WTC11 (cell line): Measurements from ENCODE around the gene SERTAD2. TPM values are rescaled to one million over a fixed set of nuclear protein-coding genes. Genes with fewer than 3 reads are reported as not detected.

ENCODE experiments used
- ATAC-seq: fragments of 200-7000 bp; cut with Tn5 transposase; 2 replicates; pipeline ENCODE4 v1.10.0; 2021; ENCODE audit warnings: mild to moderate bottlenecking, moderate library complexity
- CTCF ChIA-PET: fragments of 300-600 bp; sonication (Branson Sonifier 250); formaldehyde crosslinking; loops from one replicate; lab custom pipeline; 2021; ENCODE audit warnings: antibody characterized with exemption; lab: Charles Lee
- POLR2A ChIA-PET: fragments of 350-600 bp; sonication (Branson Sonifier 250); formaldehyde crosslinking; loops from one replicate; lab custom pipeline; 2021; ENCODE audit warnings: antibody characterized with exemption; lab: Charles Lee
- DNase-seq: peaks from one replicate; pipeline ENCODE4 v3.0.0; 2021; ENCODE audit warnings: low spot score
- H3K27ac Mint-ChIP-seq: 2 replicates; pipeline ENCODE4 v1.8.0; 2021; ENCODE audit warnings: mixed read lengths
- H3K27me3 Mint-ChIP-seq: 2 replicates; pipeline ENCODE4 v1.8.0; 2021; ENCODE audit warnings: low read depth, mild to moderate bottlenecking, moderate library complexity, mixed read lengths
- H3K36me3 Mint-ChIP-seq: 2 replicates; pipeline ENCODE4 v1.8.0; 2021; ENCODE audit warnings: mixed read lengths
- H3K4me1 Mint-ChIP-seq: 2 replicates; pipeline ENCODE4 v1.8.0; 2022; ENCODE audit warnings: mixed read lengths
- H3K4me3 Mint-ChIP-seq: 2 replicates; pipeline ENCODE4 v1.8.0; 2021; ENCODE audit warnings: mild to moderate bottlenecking, moderate library complexity, mixed read lengths
- H3K9me3 Mint-ChIP-seq: 2 replicates; pipeline ENCODE4 v1.8.0; 2021; ENCODE audit warnings: mixed read lengths
- ATF1 ChIP-seq: sonication (generic); formaldehyde crosslinking; IDR thresholded peaks from 2 replicates; pipeline ENCODE4 v1.8.1; 2023; ENCODE audit warnings: mild to moderate bottlenecking, moderate library complexity, missing genetic modification reagents
- FOXK1 ChIP-seq: sonication (generic); formaldehyde crosslinking; IDR thresholded peaks from 2 replicates; pipeline ENCODE4 v1.8.0; 2022; ENCODE audit warnings: mild to moderate bottlenecking, moderate library complexity, missing genetic modification reagents
- GABPB1 ChIP-seq: sonication (generic); formaldehyde crosslinking; IDR thresholded peaks from 2 replicates; pipeline ENCODE4 v1.8.1; 2023; ENCODE audit warnings: mild to moderate bottlenecking, missing genetic modification reagents
- HMGA2 ChIP-seq: fragments of 250-450 bp; sonication (Bioruptor Pico); IDR thresholded peaks from 2 replicates; pipeline ENCODE4 v1.4.0; 2021; ENCODE audit warnings: mild to moderate bottlenecking, moderate library complexity
- JAZF1 ChIP-seq: fragments of 250-450 bp; sonication (Bioruptor Pico); IDR thresholded peaks from 2 replicates; pipeline ENCODE4 v1.9.0; 2021; ENCODE audit warnings: moderate library complexity, mild to moderate bottlenecking, inconsistent platforms
- KAT7 ChIP-seq: sonication (generic); formaldehyde crosslinking; IDR thresholded peaks from 2 replicates; pipeline ENCODE4 v1.8.1; 2023; ENCODE audit warnings: missing genetic modification reagents, mild to moderate bottlenecking, borderline replicate concordance
- MXD4 ChIP-seq: fragments of 250-450 bp; sonication (Bioruptor Pico); IDR thresholded peaks from 2 replicates; pipeline ENCODE4 v1.8.0; 2021; ENCODE audit warnings: mild to moderate bottlenecking, moderate library complexity, borderline replicate concordance
- RELA ChIP-seq: sonication (generic); formaldehyde crosslinking; IDR thresholded peaks from 2 replicates; pipeline ENCODE4 v1.8.1; 2022; ENCODE audit warnings: missing genetic modification reagents, mild to moderate bottlenecking, borderline replicate concordance
- RORB ChIP-seq: fragments of 250-450 bp; sonication (Bioruptor Pico); IDR thresholded peaks from 2 replicates; pipeline ENCODE4 v1.9.0; 2021; ENCODE audit warnings: mild to moderate bottlenecking
- SMAD3 ChIP-seq: sonication (generic); formaldehyde crosslinking; IDR thresholded peaks from 2 replicates; pipeline ENCODE4 v1.8.0; 2022; ENCODE audit warnings: missing genetic modification reagents, mild to moderate bottlenecking, borderline replicate concordance
- SOX15 ChIP-seq: fragments of 250-450 bp; sonication (Bioruptor Pico); IDR thresholded peaks from 2 replicates; pipeline ENCODE4 v1.9.0; 2021; ENCODE audit warnings: mild to moderate bottlenecking
- TEAD4 ChIP-seq: sonication (generic); formaldehyde crosslinking; IDR thresholded peaks from 2 replicates; pipeline ENCODE4 v1.8.0; 2022; ENCODE audit warnings: mild to moderate bottlenecking, missing genetic modification reagents
- ZNF219 ChIP-seq: sonication (generic); formaldehyde crosslinking; IDR thresholded peaks from 2 replicates; pipeline ENCODE4 v1.8.0; 2023; ENCODE audit warnings: missing genetic modification reagents, mild to moderate bottlenecking, borderline replicate concordance
- ZNF416 ChIP-seq: fragments of 250-450 bp; sonication (Bioruptor Pico); IDR thresholded peaks from 2 replicates; pipeline ENCODE4 v1.9.0; 2021; ENCODE audit warnings: mild to moderate bottlenecking, inconsistent platforms
- total RNA-seq: library from RNA; stranded (reverse); gene quantifications from 3 replicates; pipeline ENCODE4 v1.2.3, GENCODE V29; 2021
- TF ChIP-seq, protein P1 (sequence below): sonication (generic); formaldehyde crosslinking; IDR thresholded peaks from 2 replicates; pipeline ENCODE4 v1.8.1; 2022; ENCODE audit warnings: low read depth, mild to moderate bottlenecking, moderate library complexity, missing genetic modification reagents, borderline replicate concordance
- TF ChIP-seq, protein P2 (sequence below): sonication (generic); formaldehyde crosslinking; IDR thresholded peaks from 2 replicates; pipeline ENCODE4 v1.8.1; 2022; ENCODE audit warnings: mild to moderate bottlenecking, moderate library complexity, missing genetic modification reagents
- TF ChIP-seq, protein P3 (sequence below): sonication (generic); formaldehyde crosslinking; conservative IDR thresholded peaks from 2 replicates; pipeline ENCODE4 v1.8.1; 2022; ENCODE audit warnings: mild to moderate bottlenecking, missing genetic modification reagents
- TF ChIP-seq, protein P4 (sequence below): fragments of 200-600 bp; IDR thresholded peaks from 2 replicates; pipeline ENCODE4 v1.8.0; 2022; ENCODE audit warnings: antibody characterized with exemption
- TF ChIP-seq, protein P5 (sequence below): sonication (generic); formaldehyde crosslinking; IDR thresholded peaks from 2 replicates; pipeline ENCODE4 v1.8.0; 2023; ENCODE audit warnings: mild to moderate bottlenecking, missing genetic modification reagents
- TF ChIP-seq, protein P6 (sequence below): fragments of 250-450 bp; sonication (Bioruptor Pico); conservative IDR thresholded peaks from 2 replicates; pipeline ENCODE4 v1.9.0; 2021; ENCODE audit warnings: mild to moderate bottlenecking
- TF ChIP-seq, protein P7 (sequence below): sonication (generic); formaldehyde crosslinking; IDR thresholded peaks from 2 replicates; pipeline ENCODE4 v1.8.1; 2023; ENCODE audit warnings: mild to moderate bottlenecking, missing genetic modification reagents
- TF ChIP-seq, protein P8 (sequence below): sonication (generic); formaldehyde crosslinking; IDR thresholded peaks from 2 replicates; pipeline ENCODE4 v1.8.0; 2023; ENCODE audit warnings: missing genetic modification reagents

The SERTAD2 gene
- total RNA-seq, 1 experiment from 2014 or later: 7.9 TPM

DNA sequence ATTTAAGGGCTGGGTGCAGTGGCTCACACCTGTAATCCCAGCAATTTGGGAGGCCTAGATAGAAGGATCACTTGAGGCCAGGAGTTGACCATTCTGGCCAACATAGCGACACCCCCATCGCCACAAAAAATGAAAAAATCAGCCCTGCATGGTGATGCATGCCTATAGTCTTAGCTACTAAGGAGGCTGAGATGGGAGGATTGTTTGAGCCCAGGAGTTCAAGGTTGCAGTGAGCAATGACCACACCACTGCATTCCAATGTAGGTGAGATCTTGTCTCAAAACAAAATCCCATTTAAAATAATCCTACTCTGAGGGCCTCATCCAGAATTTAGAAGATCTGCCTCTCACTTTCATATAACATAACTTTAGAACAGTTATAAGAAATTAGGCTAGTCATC, 2.7 kb upstream of the SERTAD2 start:
- peaks cover 28% of the 10 kb centered on the region for H3K4me1 Mint-ChIP-seq

DNA sequence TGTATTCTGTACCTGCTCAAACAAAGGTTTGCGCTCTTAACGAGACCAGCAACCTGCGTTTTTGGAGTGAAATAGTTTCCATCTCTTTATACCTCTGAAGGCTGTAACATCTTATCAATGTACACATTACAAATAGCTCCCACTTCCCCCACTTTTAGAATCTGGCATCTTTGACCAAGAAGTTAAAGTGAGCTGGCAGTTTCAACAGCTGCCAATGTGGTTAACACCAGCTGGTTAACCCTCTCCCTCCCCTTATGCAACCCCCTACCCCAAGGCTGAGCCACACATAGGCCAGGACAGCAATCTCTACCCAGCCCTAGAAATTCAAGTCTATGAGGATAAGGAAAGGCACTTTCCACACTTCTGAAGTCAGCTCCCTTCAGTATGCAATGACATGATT, 2.2 kb upstream of the SERTAD2 start:
- DNase-seq: no peak
- CTCF ChIA-PET: interaction anchor here (1.0 to 4.1 kb wide), 4 partner anchors 11 to 176 kb away, joined by 3 to 51 read pairs (median 16); no protein-coding TSS in a partner anchor

More for the DNA sequence above, 2.7 kb upstream of the SERTAD2 start:
- ChIA-PET POLR2A (no interaction called here), CTCF (interaction anchor here (1.0 to 3.7 kb wide), 3 partner anchors 11 to 111 kb away, joined by 3 to 51 read pairs (median 4); no protein-coding TSS in a partner anchor)
- Mint-ChIP-seq H3K9me3 (no peaks in the 10 kb centered on the region), H3K36me3 (no peaks in the 10 kb centered on the region), H3K27ac (no peak overlapping the region)
- DNase-seq (no peak), ATAC-seq (no peak)
- TF ChIP-seq, protein P1, sequence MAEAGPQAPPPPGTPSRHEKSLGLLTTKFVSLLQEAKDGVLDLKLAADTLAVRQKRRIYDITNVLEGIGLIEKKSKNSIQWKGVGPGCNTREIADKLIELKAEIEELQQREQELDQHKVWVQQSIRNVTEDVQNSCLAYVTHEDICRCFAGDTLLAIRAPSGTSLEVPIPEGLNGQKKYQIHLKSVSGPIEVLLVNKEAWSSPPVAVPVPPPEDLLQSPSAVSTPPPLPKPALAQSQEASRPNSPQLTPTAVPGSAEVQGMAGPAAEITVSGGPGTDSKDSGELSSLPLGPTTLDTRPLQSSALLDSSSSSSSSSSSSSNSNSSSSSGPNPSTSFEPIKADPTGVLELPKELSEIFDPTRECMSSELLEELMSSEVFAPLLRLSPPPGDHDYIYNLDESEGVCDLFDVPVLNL: no peak
- TF ChIP-seq, protein P2, sequence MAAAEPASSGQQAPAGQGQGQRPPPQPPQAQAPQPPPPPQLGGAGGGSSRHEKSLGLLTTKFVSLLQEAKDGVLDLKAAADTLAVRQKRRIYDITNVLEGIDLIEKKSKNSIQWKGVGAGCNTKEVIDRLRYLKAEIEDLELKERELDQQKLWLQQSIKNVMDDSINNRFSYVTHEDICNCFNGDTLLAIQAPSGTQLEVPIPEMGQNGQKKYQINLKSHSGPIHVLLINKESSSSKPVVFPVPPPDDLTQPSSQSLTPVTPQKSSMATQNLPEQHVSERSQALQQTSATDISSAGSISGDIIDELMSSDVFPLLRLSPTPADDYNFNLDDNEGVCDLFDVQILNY (CRISPR knock-in tag): no peak
- TF ChIP-seq KAT7 (CRISPR knock-in tag) (no peak), MXD4 (CRISPR knock-in tag) (no peak)
- TF ChIP-seq, protein P3, sequence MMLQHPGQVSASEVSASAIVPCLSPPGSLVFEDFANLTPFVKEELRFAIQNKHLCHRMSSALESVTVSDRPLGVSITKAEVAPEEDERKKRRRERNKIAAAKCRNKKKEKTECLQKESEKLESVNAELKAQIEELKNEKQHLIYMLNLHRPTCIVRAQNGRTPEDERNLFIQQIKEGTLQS (CRISPR knock-in tag): no peak
- TF ChIP-seq, all 79 proteins: peak for 0
- no peak overlapping the region for H3K4me3 Mint-ChIP-seq
- H3K27me3 Mint-ChIP-seq: peaks cover 33% of the 10 kb centered on the region

More for the DNA sequence above, 2.2 kb upstream of the SERTAD2 start:
- peaks cover 31% of the 10 kb centered on the region for H3K4me1 Mint-ChIP-seq
- H3K36me3 Mint-ChIP-seq: no peaks in the 10 kb centered on the region
- H3K4me3 Mint-ChIP-seq: no peak overlapping the region
- no peak for ATAC-seq
- H3K27ac Mint-ChIP-seq: no peak overlapping the region
- POLR2A ChIA-PET: no interaction called here
- TF ChIP-seq, protein P4, sequence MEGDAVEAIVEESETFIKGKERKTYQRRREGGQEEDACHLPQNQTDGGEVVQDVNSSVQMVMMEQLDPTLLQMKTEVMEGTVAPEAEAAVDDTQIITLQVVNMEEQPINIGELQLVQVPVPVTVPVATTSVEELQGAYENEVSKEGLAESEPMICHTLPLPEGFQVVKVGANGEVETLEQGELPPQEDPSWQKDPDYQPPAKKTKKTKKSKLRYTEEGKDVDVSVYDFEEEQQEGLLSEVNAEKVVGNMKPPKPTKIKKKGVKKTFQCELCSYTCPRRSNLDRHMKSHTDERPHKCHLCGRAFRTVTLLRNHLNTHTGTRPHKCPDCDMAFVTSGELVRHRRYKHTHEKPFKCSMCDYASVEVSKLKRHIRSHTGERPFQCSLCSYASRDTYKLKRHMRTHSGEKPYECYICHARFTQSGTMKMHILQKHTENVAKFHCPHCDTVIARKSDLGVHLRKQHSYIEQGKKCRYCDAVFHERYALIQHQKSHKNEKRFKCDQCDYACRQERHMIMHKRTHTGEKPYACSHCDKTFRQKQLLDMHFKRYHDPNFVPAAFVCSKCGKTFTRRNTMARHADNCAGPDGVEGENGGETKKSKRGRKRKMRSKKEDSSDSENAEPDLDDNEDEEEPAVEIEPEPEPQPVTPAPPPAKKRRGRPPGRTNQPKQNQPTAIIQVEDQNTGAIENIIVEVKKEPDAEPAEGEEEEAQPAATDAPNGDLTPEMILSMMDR: no peak
- no peak for TF ChIP-seq SMAD3
- TF ChIP-seq RORB (CRISPR knock-in tag): no peak
- TF ChIP-seq, protein P5, sequence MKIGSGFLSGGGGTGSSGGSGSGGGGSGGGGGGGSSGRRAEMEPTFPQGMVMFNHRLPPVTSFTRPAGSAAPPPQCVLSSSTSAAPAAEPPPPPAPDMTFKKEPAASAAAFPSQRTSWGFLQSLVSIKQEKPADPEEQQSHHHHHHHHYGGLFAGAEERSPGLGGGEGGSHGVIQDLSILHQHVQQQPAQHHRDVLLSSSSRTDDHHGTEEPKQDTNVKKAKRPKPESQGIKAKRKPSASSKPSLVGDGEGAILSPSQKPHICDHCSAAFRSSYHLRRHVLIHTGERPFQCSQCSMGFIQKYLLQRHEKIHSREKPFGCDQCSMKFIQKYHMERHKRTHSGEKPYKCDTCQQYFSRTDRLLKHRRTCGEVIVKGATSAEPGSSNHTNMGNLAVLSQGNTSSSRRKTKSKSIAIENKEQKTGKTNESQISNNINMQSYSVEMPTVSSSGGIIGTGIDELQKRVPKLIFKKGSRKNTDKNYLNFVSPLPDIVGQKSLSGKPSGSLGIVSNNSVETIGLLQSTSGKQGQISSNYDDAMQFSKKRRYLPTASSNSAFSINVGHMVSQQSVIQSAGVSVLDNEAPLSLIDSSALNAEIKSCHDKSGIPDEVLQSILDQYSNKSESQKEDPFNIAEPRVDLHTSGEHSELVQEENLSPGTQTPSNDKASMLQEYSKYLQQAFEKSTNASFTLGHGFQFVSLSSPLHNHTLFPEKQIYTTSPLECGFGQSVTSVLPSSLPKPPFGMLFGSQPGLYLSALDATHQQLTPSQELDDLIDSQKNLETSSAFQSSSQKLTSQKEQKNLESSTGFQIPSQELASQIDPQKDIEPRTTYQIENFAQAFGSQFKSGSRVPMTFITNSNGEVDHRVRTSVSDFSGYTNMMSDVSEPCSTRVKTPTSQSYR: no peak
- TF ChIP-seq GABPB1 (CRISPR knock-in tag): no peak
- TF ChIP-seq, protein P6, sequence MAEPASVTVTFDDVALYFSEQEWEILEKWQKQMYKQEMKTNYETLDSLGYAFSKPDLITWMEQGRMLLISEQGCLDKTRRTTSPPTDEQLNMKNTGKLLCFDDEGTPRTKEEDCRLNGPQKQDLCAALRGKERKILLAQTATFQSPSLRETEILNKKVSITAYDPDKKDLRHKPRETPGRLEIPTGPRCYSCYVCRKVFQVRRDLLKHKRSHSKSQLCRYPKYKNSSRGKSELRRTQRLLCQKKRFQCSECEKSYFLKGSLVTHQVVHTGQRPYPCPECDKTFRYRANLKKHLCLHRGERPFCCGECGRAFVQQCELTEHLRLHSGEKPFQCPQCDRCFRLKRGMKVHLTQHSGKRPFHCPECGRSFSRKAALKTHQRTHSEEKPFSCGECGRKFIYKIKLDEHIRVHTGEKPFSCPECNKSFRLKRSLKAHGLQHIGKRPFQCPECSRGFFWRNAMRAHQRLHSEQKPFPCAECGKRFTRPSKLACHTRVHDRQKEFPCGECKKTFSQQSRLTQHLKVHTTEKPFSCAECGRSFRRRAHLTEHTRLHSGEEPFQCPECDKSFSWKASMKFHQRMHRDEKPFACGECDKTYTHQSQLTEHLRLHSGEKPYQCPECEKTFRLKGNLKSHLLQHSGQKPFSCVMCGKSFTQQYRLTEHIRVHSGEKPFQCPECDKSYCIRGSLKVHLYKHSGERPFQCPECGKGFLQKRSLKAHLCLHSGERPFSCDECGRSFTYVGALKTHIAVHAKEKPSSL (CRISPR knock-in tag): no peak
- TF ChIP-seq, protein P7, sequence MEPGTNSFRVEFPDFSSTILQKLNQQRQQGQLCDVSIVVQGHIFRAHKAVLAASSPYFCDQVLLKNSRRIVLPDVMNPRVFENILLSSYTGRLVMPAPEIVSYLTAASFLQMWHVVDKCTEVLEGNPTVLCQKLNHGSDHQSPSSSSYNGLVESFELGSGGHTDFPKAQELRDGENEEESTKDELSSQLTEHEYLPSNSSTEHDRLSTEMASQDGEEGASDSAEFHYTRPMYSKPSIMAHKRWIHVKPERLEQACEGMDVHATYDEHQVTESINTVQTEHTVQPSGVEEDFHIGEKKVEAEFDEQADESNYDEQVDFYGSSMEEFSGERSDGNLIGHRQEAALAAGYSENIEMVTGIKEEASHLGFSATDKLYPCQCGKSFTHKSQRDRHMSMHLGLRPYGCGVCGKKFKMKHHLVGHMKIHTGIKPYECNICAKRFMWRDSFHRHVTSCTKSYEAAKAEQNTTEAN (CRISPR knock-in tag): no peak
- TF ChIP-seq, protein P8, sequence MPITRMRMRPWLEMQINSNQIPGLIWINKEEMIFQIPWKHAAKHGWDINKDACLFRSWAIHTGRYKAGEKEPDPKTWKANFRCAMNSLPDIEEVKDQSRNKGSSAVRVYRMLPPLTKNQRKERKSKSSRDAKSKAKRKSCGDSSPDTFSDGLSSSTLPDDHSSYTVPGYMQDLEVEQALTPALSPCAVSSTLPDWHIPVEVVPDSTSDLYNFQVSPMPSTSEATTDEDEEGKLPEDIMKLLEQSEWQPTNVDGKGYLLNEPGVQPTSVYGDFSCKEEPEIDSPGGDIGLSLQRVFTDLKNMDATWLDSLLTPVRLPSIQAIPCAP (CRISPR knock-in tag): no peak
- TF ChIP-seq ATF1 (CRISPR knock-in tag): no peak
- no peak for TF ChIP-seq RELA (CRISPR knock-in tag)
- no peak for TF ChIP-seq SOX15 (CRISPR knock-in tag)
- no peak for TF ChIP-seq FOXK1 (CRISPR knock-in tag)
- no peak for TF ChIP-seq TEAD4 (CRISPR knock-in tag)
- TF ChIP-seq ZNF219 (CRISPR knock-in tag): no peak
- TF ChIP-seq ZNF416 (CRISPR knock-in tag): no peak
- TF ChIP-seq JAZF1 (CRISPR knock-in tag): no peak
- TF ChIP-seq HMGA2 (CRISPR knock-in tag): no peak
- TF ChIP-seq, all 79 proteins: peak for 0
- Mint-ChIP-seq H3K9me3 (no peaks in the 10 kb centered on the region), H3K27me3 (peaks cover 35% of the 10 kb centered on the region)
